CD4-positive, alpha-beta T cell (primary cell): ENCODE results near the gene HNRNPCL1. TPM values are rescaled to one million over a fixed set of nuclear protein-coding genes. Genes with fewer than 3 reads are reported as not detected.
"Not testable (repeated sequence)": the region's sequence is repeated elsewhere in the genome, so short reads cannot be mapped to it uniquely, and the experiment has no call there.

ENCODE experiments used
- ATAC-seq: fragments of 200-7000 bp; cut with Tn5 transposase; one replicate; pipeline ENCODE4 v1.10.0; 2022; ENCODE audit warnings: mild to moderate bottlenecking; ENCODE audit not compliant: poor library complexity
- CTCF ChIA-PET: fragments of 350-600 bp; sonication (Branson Sonifier 250); formaldehyde crosslinking; loops from one replicate; lab custom pipeline; 2021; ENCODE audit warnings: antibody characterized with exemption, inconsistent platforms; lab: Charles Lee
- POLR2A ChIA-PET: fragments of 350-600 bp; sonication (Branson Sonifier 250); formaldehyde crosslinking; loops from one replicate; lab custom pipeline; 2021; ENCODE audit warnings: antibody characterized with exemption, inconsistent platforms; lab: Charles Lee
- DNase-seq, 14 experiments: peaks; one replicate each; pipeline ENCODE4 v3.0.0-alpha.2; 2013 to 2020; ENCODE audit warnings: mixed read lengths in 2 of 14
- H3K27ac ChIP-seq, 2 donors: one replicate each; pipeline versions ENCODE4 v1.5.1 to v1.7.0; 2013; ENCODE audit warnings: low read length in 2 of 2, low read depth in 1 of 2, mild to moderate bottlenecking in 1 of 2
- H3K27me3 ChIP-seq, 2 experiments: 1 replicate in 1 of 2; 2 replicates in 1 of 2; pipeline versions ENCODE4 v1.6.1 to v1.7.0; 2013; ENCODE audit warnings: low read length in 2 of 2, control low read depth in 1 of 2, mild to moderate bottlenecking in 1 of 2, moderate library complexity in 1 of 2; ENCODE audit not compliant: insufficient read depth in 2 of 2, control insufficient read depth in 1 of 2
- H3K36me3 ChIP-seq: one replicate; pipeline ENCODE4 v1.6.1; 2013; ENCODE audit warnings: low read length, control low read depth; ENCODE audit not compliant: insufficient read depth
- H3K4me1 ChIP-seq: one replicate; pipeline ENCODE4 v1.6.1; 2013; ENCODE audit warnings: low read length, control low read depth; ENCODE audit not compliant: insufficient read depth
- H3K4me3 ChIP-seq: one replicate; pipeline ENCODE4 v1.5.1; 2013; ENCODE audit warnings: mild to moderate bottlenecking, low read length, moderate library complexity
- H3K9me3 ChIP-seq, 2 experiments: 1 replicate in 1 of 2; 2 replicates in 1 of 2; pipeline versions ENCODE4 v1.6.1 to v1.7.0; 2013; ENCODE audit warnings: low read length in 2 of 2, mild to moderate bottlenecking in 2 of 2, control low read depth in 1 of 2, moderate library complexity in 1 of 2; ENCODE audit not compliant: control insufficient read depth in 1 of 2, insufficient read depth in 1 of 2
- H3K27ac Mint-ChIP-seq: one replicate; pipeline ENCODE4 v1.8.0; 2020; ENCODE audit warnings: mixed read lengths
- H3K27me3 Mint-ChIP-seq: one replicate; pipeline ENCODE4 v1.8.0; 2021; ENCODE audit warnings: mixed read lengths
- H3K36me3 Mint-ChIP-seq: one replicate; pipeline ENCODE4 v1.8.0; 2021; ENCODE audit warnings: low read depth, mixed read lengths
- H3K4me1 Mint-ChIP-seq: one replicate; pipeline ENCODE4 v1.8.0; 2021; ENCODE audit warnings: low read depth, mixed read lengths
- H3K4me3 Mint-ChIP-seq: one replicate; pipeline ENCODE4 v1.8.0; 2020; ENCODE audit warnings: mild to moderate bottlenecking, mixed read lengths
- H3K9me3 Mint-ChIP-seq: one replicate; pipeline ENCODE4 v1.8.0; 2020; ENCODE audit warnings: mixed read lengths
- intact Hi-C, 2 experiments: fragments of 100-400 bp; cut with DNase I in 1 of 2; cut with micrococcal nuclease in 1 of 2; formaldehyde crosslinking; loops; one replicate each; pipeline versions ENCODE4 v1.15.1 to v1.9.0; 2023 to 2025; cut with DNase I, micrococcal nuclease
- polyA plus RNA-seq, 2 donors: library from polyadenylated mRNA; unstranded; fragments of 120-200 nt; gene quantifications; one replicate each; pipeline ENCODE4 v1.2.1, GENCODE V29; 2013
- total RNA-seq, 174 experiments: library from RNA in 2 of 174; stranded (reverse) in 2 of 174; gene quantifications; one replicate each; pipeline ENCODE4 v1.2.3 and lab custom pipeline; 2021 to 2026

The HNRNPCL1 gene
- total RNA-seq, result not detected
- polyA plus RNA-seq (2013, experiment 1 of 2), result not detected
- polyA plus RNA-seq (2013, experiment 2 of 2), result not detected
- total RNA-seq (lab: John Stamatoyannopoulos, UW), result 0 to 0.49 (median 0.06) reads per million in 172 experiments

GRCh38 chr1:12848620-12849019 is at the start of gene HNRNPCL1:
TSS of gene HNRNPCL1 (minus strand) at chr1:12848720. CDS start at chr1:12848289, 431 bp downstream.
- ATAC-seq, POLR2A ChIA-PET, H3K36me3 ChIP-seq, H3K27ac Mint-ChIP-seq, H3K36me3 Mint-ChIP-seq, CTCF ChIA-PET, H3K27ac ChIP-seq, DNase-seq, H3K9me3 ChIP-seq, H3K4me3 Mint-ChIP-seq, H3K4me1 ChIP-seq, H3K4me3 ChIP-seq, H3K4me1 Mint-ChIP-seq, H3K27me3 ChIP-seq, H3K9me3 Mint-ChIP-seq, intact Hi-C loops: not testable (repeated sequence)
- peaks cover 28% of the 10 kb centered on the region for H3K27me3 Mint-ChIP-seq

DNA sequence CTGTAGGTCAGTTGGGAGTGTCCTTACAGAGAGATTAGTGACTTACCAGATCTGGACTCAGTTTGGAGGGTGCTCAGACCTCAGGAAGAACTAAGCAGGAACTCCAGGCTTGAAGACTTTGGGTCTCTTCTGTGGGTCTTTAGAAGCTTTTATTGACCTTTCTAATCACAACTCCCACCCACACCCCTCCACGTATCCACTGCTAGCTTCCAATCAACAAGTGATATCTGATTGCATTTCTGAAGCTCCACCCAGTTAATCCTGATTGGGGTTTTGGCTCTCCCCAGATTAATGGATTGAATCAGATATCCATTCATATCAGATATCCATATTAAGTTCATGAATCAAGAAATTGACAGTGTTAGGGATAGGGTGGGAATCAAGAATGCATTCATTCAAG is 49.6 kb upstream of the HNRNPCL1 start, which contains the start of gene PRAMEF10:
Gene PRAMEF10, minus strand, starts transcription at position 101 of the 400 bp plus-strand sequence. CDS start 2,423 bp downstream, outside the sequence.
- H3K27me3 Mint-ChIP-seq, H3K36me3 Mint-ChIP-seq, POLR2A ChIA-PET: not testable (repeated sequence)

GRCh38 chr1:12886101-12886500 is 37.6 kb upstream of the HNRNPCL1 start, which contains the start of gene PRAMEF4:
TSS of gene PRAMEF4 (minus strand) at chr1:12886201. CDS start at chr1:12883394, 2,807 bp downstream.
- H3K27ac Mint-ChIP-seq, DNase-seq, H3K36me3 ChIP-seq, intact Hi-C loops, H3K4me1 Mint-ChIP-seq, H3K27me3 Mint-ChIP-seq, CTCF ChIA-PET, H3K4me3 Mint-ChIP-seq, ATAC-seq, H3K4me3 ChIP-seq, H3K36me3 Mint-ChIP-seq, H3K27ac ChIP-seq, H3K9me3 ChIP-seq, H3K27me3 ChIP-seq, POLR2A ChIA-PET, H3K9me3 Mint-ChIP-seq, H3K4me1 ChIP-seq: not testable (repeated sequence)

More for the DNA sequence above, 49.6 kb upstream of the HNRNPCL1 start, which contains the start of gene PRAMEF10:
- H3K36me3 ChIP-seq, CTCF ChIA-PET, H3K4me1 ChIP-seq, intact Hi-C loops, H3K4me3 Mint-ChIP-seq, DNase-seq, H3K27ac Mint-ChIP-seq, H3K9me3 ChIP-seq, ATAC-seq, H3K27me3 ChIP-seq, H3K9me3 Mint-ChIP-seq, H3K4me3 ChIP-seq, H3K4me1 Mint-ChIP-seq, H3K27ac ChIP-seq: not testable (repeated sequence)

GRCh38 chr1:12878453-12878852 is 29.9 kb upstream of the HNRNPCL1 start:
- H3K36me3 Mint-ChIP-seq, H3K27ac ChIP-seq, H3K4me1 ChIP-seq, ATAC-seq, POLR2A ChIA-PET, H3K27ac Mint-ChIP-seq, H3K9me3 Mint-ChIP-seq, H3K36me3 ChIP-seq, CTCF ChIA-PET, H3K9me3 ChIP-seq, H3K27me3 Mint-ChIP-seq, H3K4me1 Mint-ChIP-seq, H3K4me3 ChIP-seq, H3K27me3 ChIP-seq, H3K4me3 Mint-ChIP-seq, DNase-seq, intact Hi-C loops: not testable (repeated sequence)

- H3K4me1 Mint-ChIP-seq, H3K9me3 ChIP-seq, H3K27ac ChIP-seq, H3K36me3 ChIP-seq, H3K9me3 Mint-ChIP-seq, CTCF ChIA-PET, H3K27me3 Mint-ChIP-seq, H3K27ac Mint-ChIP-seq, H3K36me3 Mint-ChIP-seq, ATAC-seq, intact Hi-C loops, H3K27me3 ChIP-seq, POLR2A ChIA-PET, H3K4me3 Mint-ChIP-seq, H3K4me3 ChIP-seq, H3K4me1 ChIP-seq, DNase-seq: not testable (repeated sequence)
Observed at GRCh38 chr1:12863131-12863880, 14.8 kb upstream of the HNRNPCL1 start.

DNA sequence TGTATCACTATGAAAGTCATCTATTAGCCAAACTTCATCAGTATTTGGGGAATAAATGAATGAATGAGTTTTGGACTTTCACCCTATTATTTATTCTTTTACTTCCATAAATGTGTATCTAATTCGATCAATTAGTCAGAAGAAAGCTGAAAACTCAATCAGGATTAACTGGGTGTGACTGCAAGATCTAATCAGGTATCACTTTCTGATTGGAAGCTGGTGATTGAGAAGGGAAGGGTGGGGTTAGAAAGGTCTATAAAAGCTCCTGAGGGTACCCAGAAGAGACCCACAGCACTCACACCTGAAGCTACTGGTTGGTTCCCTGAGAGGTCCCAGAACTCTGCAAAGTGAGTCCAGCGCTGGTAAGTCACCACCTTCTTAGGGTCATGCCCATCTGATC is 8.3 kb upstream of the HNRNPCL1 start, which contains the start of gene PRAMEF2:
Gene PRAMEF2, plus strand, starts transcription at position 301 of the 400 bp plus-strand sequence. CDS start 1,924 bp downstream, outside the sequence.
- H3K4me1 Mint-ChIP-seq, POLR2A ChIA-PET, H3K27ac ChIP-seq, DNase-seq, H3K4me3 ChIP-seq, H3K9me3 ChIP-seq, CTCF ChIA-PET, H3K27me3 ChIP-seq, H3K36me3 Mint-ChIP-seq, H3K9me3 Mint-ChIP-seq, ATAC-seq, H3K27me3 Mint-ChIP-seq, H3K36me3 ChIP-seq, intact Hi-C loops, H3K4me3 Mint-ChIP-seq, H3K27ac Mint-ChIP-seq, H3K4me1 ChIP-seq: not testable (repeated sequence)
